GM12865 (cell line): ENCODE measurements around the gene CD3E.
"Not testable (repeated sequence)": the region's sequence is repeated elsewhere in the genome, so short reads cannot be mapped to it uniquely, and the experiment has no call there.

Experiments used
- DNase-seq: peaks from one replicate; pipeline ENCODE4 v3.0.0; 2010; ENCODE audit warnings: low read depth
- H3K4me3 ChIP-seq: 2 replicates; pipeline ENCODE4 v1.5.1; 2011; ENCODE audit warnings: mild to moderate bottlenecking, low read depth, low read length, control low read depth
- TF ChIP-seq, protein P1 (sequence below): IDR thresholded peaks from 2 replicates; pipeline ENCODE4 v1.5.1; 2011; ENCODE audit warnings: low read length, control low read depth, low read depth, inconsistent platforms; ENCODE audit not compliant: insufficient read depth; ENCODE audit errors: missing control alignments

CD3E gene

DNA sequence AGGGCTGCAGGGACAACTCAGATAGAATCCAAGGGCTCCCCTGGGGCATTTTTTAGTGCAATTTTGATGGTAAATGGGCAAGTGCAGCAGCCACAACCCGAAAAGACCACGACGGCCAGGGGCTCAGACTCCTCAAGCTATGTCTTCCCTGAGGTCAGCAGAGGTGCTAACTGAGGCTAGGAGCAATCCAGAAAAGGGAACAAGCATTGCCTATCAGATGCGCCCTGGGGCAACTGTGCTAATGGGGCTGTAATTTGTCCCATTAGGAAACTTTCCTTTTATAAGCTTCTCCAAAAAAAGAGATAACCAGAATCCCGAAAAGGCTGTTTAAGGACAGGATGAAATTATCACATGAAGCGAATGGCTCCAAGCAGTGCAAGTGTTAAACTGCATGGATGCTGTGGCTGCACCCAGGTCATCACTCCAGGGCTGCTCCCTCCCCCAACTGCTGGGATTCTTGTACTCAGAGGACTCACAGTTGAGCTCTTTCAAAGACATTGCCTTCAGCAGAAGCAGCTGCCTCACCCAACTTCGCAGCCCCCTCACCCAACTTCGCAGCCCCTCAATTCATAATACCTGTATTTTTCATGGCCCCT, 2.8 kb upstream of the CD3E start:
- no peak for DNase-seq
- TF ChIP-seq, protein P1, sequence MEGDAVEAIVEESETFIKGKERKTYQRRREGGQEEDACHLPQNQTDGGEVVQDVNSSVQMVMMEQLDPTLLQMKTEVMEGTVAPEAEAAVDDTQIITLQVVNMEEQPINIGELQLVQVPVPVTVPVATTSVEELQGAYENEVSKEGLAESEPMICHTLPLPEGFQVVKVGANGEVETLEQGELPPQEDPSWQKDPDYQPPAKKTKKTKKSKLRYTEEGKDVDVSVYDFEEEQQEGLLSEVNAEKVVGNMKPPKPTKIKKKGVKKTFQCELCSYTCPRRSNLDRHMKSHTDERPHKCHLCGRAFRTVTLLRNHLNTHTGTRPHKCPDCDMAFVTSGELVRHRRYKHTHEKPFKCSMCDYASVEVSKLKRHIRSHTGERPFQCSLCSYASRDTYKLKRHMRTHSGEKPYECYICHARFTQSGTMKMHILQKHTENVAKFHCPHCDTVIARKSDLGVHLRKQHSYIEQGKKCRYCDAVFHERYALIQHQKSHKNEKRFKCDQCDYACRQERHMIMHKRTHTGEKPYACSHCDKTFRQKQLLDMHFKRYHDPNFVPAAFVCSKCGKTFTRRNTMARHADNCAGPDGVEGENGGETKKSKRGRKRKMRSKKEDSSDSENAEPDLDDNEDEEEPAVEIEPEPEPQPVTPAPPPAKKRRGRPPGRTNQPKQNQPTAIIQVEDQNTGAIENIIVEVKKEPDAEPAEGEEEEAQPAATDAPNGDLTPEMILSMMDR, result no peak
- no peak overlapping the region for H3K4me3 ChIP-seq

DNA sequence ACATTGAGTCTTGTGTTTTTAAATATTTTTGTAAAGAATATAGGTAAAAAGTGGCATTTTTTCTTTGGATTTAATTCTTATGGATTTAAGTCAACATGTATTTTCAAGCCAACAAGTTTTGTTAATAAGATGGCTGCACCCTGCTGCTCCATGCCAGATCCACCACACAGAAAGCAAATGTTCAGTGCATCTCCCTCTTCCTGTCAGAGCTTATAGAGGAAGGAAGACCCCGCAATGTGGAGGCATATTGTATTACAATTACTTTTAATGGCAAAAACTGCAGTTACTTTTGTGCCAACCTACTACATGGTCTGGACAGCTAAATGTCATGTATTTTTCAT, 333 bp upstream of the CD3E start:
- TF ChIP-seq, protein P1, result no peak
- no peak overlapping the region for H3K4me3 ChIP-seq
- no peak for DNase-seq

DNA sequence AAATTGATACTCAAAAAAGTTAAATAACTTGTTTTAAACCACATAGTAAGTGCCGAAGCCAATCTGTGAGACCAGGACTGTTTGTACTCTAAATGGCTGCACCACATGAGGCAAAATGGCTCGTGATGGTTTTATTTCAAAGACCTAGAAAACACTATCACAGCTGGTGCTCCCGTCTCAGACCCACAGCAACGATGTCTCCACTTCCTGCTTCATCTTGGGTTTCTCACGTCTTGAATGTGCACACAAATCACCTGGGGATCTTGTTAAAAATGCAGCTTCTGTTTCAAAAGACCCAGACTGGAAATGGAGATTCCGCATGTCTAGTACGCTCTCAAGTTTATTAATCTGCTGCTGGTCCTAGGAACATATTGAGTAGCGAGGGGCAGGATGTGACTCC, 1.2 kb downstream of the CD3E start:
- no peak overlapping the region for H3K4me3 ChIP-seq
- TF ChIP-seq, protein P1, result no peak
- no peak for DNase-seq

DNA sequence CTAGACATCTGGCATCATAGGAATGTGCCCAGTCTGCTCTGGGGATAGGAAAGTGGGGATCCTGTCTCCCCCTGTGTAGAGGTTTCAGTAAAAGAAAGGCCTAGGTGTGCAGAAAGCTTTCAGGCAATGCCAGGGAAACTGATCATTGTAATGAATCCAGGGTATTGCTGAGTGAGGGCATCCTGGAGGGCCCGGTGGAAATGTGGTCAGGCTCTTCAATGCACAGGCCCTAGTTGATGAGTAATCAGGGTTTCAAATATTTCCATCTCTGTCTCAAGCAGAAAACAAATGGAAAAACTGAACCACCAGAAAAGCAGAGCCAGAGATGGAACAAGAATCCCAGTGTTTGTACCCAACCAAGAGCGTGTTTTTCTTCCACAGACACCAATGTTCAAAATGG, 2.0 kb downstream of the CD3E start:
- no peak for DNase-seq
- H3K4me3 ChIP-seq, result no peak overlapping the region
- TF ChIP-seq, protein P1, result no peak

DNA sequence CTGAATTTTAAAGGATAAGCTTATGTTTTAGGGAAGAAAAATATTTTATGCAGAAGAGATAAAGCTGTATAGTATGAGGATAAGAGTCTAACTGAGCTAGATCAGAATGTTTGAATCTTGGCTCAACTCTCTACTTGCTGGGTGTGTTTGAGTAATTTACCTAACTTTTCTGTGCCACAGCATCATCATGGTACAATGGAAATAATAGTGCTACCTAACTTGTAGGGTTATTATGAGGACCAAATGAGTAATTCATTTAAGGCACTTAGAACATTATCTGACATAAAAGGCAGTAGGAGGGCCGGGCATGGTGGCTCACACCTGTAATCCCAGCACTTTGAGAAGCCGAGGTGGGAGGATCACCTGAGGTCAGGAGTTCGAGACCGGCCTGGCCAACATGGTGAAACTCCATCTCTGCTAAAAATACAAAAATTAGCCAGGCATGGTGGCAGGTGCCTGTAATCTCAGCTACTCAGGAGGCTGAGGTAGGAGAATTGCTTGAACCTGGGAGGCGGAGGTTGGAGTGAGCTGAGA, 4.5 kb downstream of the CD3E start:
- not testable (repeated sequence) for H3K4me3 ChIP-seq, DNase-seq

DNA sequence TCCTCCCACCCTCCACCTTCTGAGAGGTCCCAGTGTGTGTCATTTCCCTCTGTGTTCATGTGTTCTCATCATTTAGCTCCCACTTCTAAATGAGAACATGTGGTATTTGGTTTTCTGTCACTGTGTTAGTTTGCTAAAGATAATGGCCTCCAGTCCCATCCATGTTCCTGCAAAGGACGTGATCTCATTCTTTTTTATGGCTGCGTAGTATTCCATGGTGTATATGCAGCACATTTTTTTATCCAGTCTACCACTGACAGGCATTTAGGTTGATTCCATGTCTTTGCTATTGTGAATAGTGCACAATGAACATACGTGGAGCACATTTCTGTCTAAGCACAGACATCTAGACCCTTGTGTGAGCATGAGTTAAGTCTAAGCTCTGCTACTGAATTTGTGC, 5.7 kb downstream of the CD3E start:
- no peak for DNase-seq
- no peak overlapping the region for H3K4me3 ChIP-seq
- TF ChIP-seq, protein P1, result no peak

DNA sequence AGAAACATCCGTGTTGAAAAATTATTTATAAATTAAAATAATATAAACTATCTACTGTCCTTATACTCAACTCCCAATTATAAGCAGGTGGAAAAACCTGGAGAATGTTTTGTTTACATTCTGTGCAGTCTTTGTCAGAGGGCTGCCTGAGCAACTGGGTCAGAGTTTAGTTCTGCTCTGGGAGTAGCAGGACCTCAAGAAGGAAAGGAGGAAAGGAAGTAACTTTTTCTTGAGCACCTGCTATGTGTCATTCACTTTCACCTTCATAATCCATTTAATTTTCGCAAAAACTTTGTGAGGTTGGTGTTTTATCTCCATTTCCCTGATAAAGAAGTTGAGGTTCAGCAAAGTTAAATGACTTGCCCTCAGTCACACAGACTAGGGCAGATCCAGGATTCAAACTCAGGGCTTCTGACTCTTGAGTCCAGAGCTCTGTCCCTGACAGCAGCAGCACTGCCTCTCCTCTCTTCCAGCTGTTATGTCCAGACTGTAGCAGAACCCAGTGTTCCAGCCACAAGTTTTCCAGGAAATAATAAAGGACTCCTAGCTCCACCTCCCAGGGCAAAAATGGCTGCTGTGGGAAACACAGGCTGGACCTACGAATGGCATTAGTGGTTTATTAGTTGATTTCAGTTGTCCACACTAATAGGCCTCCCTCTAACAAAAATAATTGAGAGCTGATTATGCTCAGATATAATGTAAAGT, 6.4 kb downstream of the CD3E start:
- TF ChIP-seq, protein P1, result no peak
- H3K4me3 ChIP-seq, result no peak overlapping the region

More for the DNA sequence above, 6.4 kb downstream of the CD3E start:
- DNase-seq, result no peak
